ENCODE measurements around the gene TAF13. TPM values are rescaled to one million over a fixed set of nuclear protein-coding genes. Genes with fewer than 3 reads are reported as not detected.
A peak's percentile ranks its signal among the peaks of the same experiment; 100 is the strongest.

TAF13 gene
- total and polyA plus RNA-seq, 9 of the 15 experiments (the other 6 are each of a cell fraction or from before 2014, with no cell fraction given) = 14.9 to 77.2 (median 38.7) TPM

DNA sequence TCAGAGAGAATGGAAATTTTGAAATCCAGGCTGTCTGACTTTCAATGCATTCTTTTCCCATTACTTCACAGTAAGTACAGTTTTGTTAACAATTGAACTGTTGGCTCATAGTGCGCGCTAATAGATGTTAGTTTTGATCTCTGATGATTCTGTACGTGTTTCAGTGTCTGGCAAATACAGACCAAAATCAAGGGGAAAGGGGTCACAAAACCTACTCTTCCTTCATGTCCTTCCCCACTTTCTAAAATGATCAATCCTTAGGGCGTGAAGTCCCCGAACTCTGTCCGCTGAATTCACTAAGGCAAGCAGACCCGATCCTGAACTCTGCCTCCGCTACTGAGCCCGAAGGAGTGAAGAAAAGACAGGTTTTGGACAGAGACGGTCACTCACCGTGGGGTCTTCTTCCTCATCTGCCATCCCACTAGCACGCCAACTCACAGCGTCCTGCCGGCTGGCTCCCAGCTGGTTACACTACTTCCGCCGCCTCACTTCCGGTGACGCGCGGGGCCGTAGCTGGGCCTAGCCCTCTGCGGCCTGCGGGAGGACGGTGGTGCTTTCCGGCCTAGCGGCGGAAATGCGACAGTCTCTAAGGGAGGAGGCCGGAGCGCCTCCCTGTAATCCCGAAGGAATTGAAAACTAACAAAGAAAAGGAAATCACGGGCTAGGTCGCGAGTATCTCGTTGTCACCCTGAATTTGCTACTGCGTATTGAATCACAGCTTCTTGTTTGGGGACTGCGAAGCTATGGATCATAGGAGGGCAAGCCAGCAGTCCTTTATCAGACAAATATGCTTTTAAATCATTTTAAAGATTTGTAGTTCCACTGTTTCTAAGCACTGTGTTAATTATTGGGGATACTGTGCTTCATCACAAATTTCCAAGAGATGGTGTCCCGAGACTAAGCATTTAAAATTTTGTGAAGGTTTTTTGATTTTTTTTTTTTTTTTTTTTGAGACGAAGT, at the start of gene TAF13 (continued):
- TF ChIP-seq TAF1 (IDR thresholded peaks at IDR 0.05; ENCODE audit: control insufficient read depth, extremely low read depth, insufficient read depth, low read length, severe bottlenecking) = peak; percentile 92
- TF ChIP-seq, protein P1, sequence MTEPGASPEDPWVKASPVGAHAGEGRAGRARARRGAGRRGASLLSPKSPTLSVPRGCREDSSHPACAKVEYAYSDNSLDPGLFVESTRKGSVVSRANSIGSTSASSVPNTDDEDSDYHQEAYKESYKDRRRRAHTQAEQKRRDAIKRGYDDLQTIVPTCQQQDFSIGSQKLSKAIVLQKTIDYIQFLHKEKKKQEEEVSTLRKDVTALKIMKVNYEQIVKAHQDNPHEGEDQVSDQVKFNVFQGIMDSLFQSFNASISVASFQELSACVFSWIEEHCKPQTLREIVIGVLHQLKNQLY (CRISPR knock-in tag; conservative IDR thresholded peaks at IDR 0.05) = peak in 1 of 2 experiments; percentile 75; a peak in 1 of 4 replicates
- no peak for TF ChIP-seq ZSCAN29 (IDR thresholded peaks at IDR 0.05)
- no peak for TF ChIP-seq NR1H2 (CRISPR knock-in tag; IDR thresholded peaks at IDR 0.05)
- TF ChIP-seq, protein P2, sequence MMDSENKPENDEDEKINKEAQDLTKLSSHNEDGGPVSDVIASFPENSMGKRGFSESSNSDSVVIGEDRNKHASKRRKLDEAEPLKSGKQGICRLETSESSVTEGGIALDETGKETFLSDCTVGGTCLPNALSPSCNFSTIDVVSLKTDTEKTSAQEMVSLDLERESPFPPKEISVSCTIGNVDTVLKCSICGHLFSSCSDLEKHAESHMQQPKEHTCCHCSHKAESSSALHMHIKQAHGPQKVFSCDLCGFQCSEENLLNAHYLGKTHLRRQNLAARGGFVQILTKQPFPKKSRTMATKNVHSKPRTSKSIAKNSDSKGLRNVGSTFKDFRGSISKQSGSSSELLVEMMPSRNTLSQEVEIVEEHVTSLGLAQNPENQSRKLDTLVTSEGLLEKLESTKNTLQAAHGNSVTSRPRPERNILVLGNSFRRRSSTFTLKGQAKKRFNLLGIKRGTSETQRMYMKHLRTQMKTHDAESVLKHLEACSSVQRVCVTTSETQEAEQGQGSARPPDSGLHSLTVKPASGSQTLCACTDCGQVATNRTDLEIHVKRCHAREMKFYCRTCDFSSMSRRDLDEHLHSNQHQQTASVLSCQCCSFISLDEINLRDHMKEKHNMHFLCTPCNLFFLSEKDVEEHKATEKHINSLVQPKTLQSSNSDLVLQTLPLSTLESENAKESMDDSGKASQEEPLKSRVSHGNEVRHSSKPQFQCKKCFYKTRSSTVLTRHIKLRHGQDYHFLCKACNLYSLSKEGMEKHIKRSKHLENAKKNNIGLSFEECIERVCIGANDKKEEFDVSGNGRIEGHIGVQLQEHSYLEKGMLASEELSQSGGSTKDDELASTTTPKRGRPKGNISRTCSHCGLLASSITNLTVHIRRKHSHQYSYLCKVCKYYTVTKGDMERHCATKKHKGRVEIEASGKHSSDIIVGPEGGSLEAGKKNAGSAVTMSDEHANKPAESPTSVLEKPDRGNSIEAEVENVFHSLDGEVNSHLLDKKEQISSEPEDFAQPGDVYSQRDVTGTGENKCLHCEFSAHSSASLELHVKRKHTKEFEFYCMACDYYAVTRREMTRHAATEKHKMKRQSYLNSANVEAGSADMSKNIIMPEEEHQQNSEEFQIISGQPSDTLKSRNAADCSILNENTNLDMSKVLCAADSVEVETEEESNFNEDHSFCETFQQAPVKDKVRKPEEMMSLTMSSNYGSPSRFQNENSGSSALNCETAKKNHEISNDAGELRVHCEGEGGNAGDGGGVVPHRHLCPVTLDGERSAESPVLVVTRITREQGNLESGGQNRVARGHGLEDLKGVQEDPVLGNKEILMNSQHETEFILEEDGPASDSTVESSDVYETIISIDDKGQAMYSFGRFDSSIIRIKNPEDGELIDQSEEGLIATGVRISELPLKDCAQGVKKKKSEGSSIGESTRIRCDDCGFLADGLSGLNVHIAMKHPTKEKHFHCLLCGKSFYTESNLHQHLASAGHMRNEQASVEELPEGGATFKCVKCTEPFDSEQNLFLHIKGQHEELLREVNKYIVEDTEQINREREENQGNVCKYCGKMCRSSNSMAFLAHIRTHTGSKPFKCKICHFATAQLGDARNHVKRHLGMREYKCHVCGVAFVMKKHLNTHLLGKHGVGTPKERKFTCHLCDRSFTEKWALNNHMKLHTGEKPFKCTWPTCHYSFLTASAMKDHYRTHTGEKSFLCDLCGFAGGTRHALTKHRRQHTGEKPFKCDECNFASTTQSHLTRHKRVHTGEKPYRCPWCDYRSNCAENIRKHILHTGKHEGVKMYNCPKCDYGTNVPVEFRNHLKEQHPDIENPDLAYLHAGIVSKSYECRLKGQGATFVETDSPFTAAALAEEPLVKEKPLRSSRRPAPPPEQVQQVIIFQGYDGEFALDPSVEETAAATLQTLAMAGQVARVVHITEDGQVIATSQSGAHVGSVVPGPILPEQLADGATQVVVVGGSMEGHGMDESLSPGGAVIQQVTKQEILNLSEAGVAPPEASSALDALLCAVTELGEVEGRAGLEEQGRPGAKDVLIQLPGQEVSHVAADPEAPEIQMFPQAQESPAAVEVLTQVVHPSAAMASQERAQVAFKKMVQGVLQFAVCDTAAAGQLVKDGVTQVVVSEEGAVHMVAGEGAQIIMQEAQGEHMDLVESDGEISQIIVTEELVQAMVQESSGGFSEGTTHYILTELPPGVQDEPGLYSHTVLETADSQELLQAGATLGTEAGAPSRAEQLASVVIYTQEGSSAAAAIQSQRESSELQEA (IDR thresholded peaks at IDR 0.05; ENCODE audit: low read depth) = no peak; the same call in 1 of the 2 replicates
